GM12878 (cell line): ENCODE data around the gene RB1.

ENCODE experiments used
- BRCA1 ChIP-seq: IDR thresholded peaks from 2 replicates; pipeline ENCODE4 v1.6.1; 2011; ENCODE audit warnings: low read depth, low read length, improper control_type of control experiment
- IKZF2 ChIP-seq, 2 experiments: fragments of 450-650 bp; IDR thresholded peaks; 2 replicates each; pipeline ENCODE4 v1.6.1; 2017; ENCODE audit warnings: mild to moderate bottlenecking in 2 of 2, moderate library complexity in 2 of 2
- TF ChIP-seq, protein P1 (sequence below): IDR thresholded peaks from 2 replicates; pipeline ENCODE4 v1.6.1; 2012; ENCODE audit warnings: mild to moderate bottlenecking, low read depth, low read length

DNA sequence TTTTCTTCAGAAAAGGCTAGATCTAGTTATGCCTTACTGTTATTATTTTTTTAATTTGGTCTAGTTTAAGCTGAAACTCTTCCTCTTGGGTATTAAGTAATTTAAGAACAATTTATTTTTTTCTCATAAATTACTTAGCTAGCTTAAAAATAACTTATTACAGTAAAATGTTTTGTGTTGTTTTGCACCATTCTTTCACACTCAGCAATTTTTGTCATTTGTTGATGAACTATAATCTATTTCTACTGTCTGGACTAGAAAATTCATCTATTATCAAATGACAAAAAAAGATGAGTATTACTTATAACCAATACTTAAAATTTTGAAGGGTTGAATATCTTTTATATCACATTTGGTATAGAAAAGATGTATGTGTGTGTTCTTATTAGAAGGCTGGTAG, 111.0 kb downstream of the RB1 start:
- TF ChIP-seq, protein P1, sequence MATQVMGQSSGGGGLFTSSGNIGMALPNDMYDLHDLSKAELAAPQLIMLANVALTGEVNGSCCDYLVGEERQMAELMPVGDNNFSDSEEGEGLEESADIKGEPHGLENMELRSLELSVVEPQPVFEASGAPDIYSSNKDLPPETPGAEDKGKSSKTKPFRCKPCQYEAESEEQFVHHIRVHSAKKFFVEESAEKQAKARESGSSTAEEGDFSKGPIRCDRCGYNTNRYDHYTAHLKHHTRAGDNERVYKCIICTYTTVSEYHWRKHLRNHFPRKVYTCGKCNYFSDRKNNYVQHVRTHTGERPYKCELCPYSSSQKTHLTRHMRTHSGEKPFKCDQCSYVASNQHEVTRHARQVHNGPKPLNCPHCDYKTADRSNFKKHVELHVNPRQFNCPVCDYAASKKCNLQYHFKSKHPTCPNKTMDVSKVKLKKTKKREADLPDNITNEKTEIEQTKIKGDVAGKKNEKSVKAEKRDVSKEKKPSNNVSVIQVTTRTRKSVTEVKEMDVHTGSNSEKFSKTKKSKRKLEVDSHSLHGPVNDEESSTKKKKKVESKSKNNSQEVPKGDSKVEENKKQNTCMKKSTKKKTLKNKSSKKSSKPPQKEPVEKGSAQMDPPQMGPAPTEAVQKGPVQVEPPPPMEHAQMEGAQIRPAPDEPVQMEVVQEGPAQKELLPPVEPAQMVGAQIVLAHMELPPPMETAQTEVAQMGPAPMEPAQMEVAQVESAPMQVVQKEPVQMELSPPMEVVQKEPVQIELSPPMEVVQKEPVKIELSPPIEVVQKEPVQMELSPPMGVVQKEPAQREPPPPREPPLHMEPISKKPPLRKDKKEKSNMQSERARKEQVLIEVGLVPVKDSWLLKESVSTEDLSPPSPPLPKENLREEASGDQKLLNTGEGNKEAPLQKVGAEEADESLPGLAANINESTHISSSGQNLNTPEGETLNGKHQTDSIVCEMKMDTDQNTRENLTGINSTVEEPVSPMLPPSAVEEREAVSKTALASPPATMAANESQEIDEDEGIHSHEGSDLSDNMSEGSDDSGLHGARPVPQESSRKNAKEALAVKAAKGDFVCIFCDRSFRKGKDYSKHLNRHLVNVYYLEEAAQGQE = no peak
- TF ChIP-seq BRCA1 (no peak), IKZF2 (IDR thresholded peaks at IDR 0.05) (no peak)
